ENCODE data around the gene RAB7A. TPM values are rescaled to one million over a fixed set of nuclear protein-coding genes. Genes with fewer than 3 reads are reported as not detected.

RAB7A gene
- total RNA-seq, 1 experiment from 2014 or later = 71.2 TPM

DNA sequence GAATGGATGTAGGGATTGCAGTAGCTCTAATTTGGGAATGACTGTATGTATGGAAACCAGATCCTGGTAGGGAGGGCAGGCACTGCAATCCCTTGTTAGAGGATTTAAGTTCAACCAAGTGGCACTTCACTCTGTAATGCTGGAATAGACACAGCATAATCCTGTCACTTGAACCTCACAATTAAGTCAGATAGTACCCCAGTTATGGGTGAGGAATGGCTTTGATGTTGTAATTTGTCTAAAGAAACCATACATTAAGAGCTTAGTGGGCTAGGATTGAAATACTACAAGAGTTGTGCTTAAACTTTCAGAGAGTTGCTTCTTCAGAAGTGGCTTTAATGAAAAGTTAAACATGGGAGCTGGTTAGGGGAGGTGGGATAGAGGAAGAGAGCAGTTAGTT is 9.3 kb downstream of the RAB7A start:
- no peak overlapping the region for H3K27ac ChIP-seq (ENCODE audit: low read length)
- H3K36me3 ChIP-seq (ENCODE audit: insufficient read depth, low read length) = peaks cover 45% of the 10 kb centered on the region
- H3K9me2 ChIP-seq (replicated peaks; ENCODE audit: insufficient read depth, low read length) = no peaks in the 10 kb centered on the region
- no peak overlapping the region for H2AFZ ChIP-seq (ENCODE audit: low read length)
- H4K20me1 ChIP-seq (ENCODE audit: insufficient read depth, low read depth, low read length) = peaks cover 17% of the 10 kb centered on the region
- no peaks in the 10 kb centered on the region for H3K27me3 ChIP-seq (ENCODE audit: low read length)
- peaks cover 97% of the 10 kb centered on the region for H3K79me2 ChIP-seq (ENCODE audit: low read length)
- H3K9me3 ChIP-seq (ENCODE audit: low read length) = peaks cover 5% of the 10 kb centered on the region; the same call in 1 of the 2 replicates
- no peak overlapping the region for H3K4me3 ChIP-seq (ENCODE audit: low read length)
- H3K4me2 ChIP-seq (ENCODE audit: low read depth, low read length, poor library complexity, severe bottlenecking) = no peak overlapping the region
- no peak for DNase-seq
- peaks cover 20% of the 10 kb centered on the region for H3K4me1 ChIP-seq (ENCODE audit: low read length)
- no peak overlapping the region for H3K9ac ChIP-seq (ENCODE audit: low read length)

GRCh38 chr3:128735884-128736283 is 9.9 kb downstream of the RAB7A start:
- Histone ChIP-seq H3K27ac (ENCODE audit: low read length) (no peak overlapping the region), H3K36me3 (ENCODE audit: insufficient read depth, low read length) (peaks cover 44% of the 10 kb centered on the region), H2AFZ (ENCODE audit: low read length) (no peak overlapping the region), H3K9me2 (replicated peaks; ENCODE audit: insufficient read depth, low read length) (no peaks in the 10 kb centered on the region), H3K79me2 (ENCODE audit: low read length) (peaks cover 96% of the 10 kb centered on the region), H3K4me3 (ENCODE audit: low read length) (no peak overlapping the region), H3K27me3 (ENCODE audit: low read length) (no peaks in the 10 kb centered on the region), H4K20me1 (ENCODE audit: insufficient read depth, low read depth, low read length) (peaks cover 13% of the 10 kb centered on the region), H3K4me1 (ENCODE audit: low read length) (peaks cover 17% of the 10 kb centered on the region), H3K4me2 (ENCODE audit: low read depth, low read length, poor library complexity, severe bottlenecking) (no peak overlapping the region), H3K9ac (ENCODE audit: low read length) (no peak overlapping the region), H3K9me3 (ENCODE audit: low read length) (peaks cover 5% of the 10 kb centered on the region; the same call in 1 of the 2 replicates)
- DNase-seq = no peak

DNA sequence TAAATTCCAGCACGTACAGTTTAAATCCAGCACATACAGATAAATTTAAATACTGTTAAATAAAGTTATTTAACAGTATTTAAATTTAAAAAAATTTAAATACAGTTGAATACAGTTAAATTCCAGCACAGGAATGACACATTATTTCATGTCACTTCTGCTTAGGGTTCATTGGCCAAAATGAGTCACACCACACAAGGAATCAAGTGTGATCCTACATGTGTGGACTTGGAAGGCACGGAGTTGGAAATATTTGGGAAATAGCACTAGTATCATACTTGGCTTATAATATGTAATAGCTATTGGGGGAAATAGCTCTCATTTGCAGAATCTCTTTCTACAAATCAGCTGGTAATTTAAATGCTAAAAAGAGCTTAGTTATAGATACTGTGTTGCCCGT is 10.6 kb downstream of the RAB7A start:
- H3K36me3 ChIP-seq (ENCODE audit: insufficient read depth, low read length) = peaks cover 50% of the 10 kb centered on the region
- DNase-seq = no peak
- H3K27ac ChIP-seq (ENCODE audit: low read length) = no peak overlapping the region
- no peak overlapping the region for H3K4me3 ChIP-seq (ENCODE audit: low read length)
- H3K27me3 ChIP-seq (ENCODE audit: low read length) = no peaks in the 10 kb centered on the region
- H3K79me2 ChIP-seq (ENCODE audit: low read length) = peaks cover 96% of the 10 kb centered on the region
- H3K4me1 ChIP-seq (ENCODE audit: low read length) = peaks cover 16% of the 10 kb centered on the region
- H3K9me2 ChIP-seq (replicated peaks; ENCODE audit: insufficient read depth, low read length) = no peaks in the 10 kb centered on the region
- H2AFZ ChIP-seq (ENCODE audit: low read length) = no peak overlapping the region
- H3K9me3 ChIP-seq (ENCODE audit: low read length) = peaks cover 7% of the 10 kb centered on the region
- H3K9ac ChIP-seq (ENCODE audit: low read length) = no peak overlapping the region
- H3K4me2 ChIP-seq (ENCODE audit: low read depth, low read length, poor library complexity, severe bottlenecking) = no peak overlapping the region
- H4K20me1 ChIP-seq (ENCODE audit: insufficient read depth, low read depth, low read length) = peaks cover 10% of the 10 kb centered on the region

DNA sequence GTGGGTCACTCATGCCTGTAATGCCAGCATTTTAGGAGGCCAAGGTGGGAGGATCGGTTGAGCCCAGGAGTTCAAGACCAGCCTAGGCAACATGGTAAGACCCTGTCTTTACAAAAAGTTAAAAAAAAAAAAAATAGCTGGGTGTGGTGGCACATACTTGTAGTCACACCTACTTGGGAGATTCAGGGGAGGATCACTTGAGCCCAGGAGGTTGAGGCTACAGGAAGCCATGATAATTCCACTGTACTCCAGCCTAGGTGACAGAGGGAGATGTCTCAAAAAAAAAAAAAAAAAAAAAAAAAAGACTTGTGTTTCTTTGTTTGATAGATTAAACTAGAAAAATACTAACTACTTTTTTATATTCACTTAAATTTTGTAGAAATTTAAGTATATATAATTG is 14.6 kb downstream of the RAB7A start:
- no peak overlapping the region for H3K4me3 ChIP-seq (ENCODE audit: low read length)
- no peaks in the 10 kb centered on the region for H3K4me1 ChIP-seq (ENCODE audit: low read length)
- H3K79me2 ChIP-seq (ENCODE audit: low read length) = peaks cover 95% of the 10 kb centered on the region
- H3K9ac ChIP-seq (ENCODE audit: low read length) = no peak overlapping the region
- H3K9me3 ChIP-seq (ENCODE audit: low read length) = peaks cover 18% of the 10 kb centered on the region
- no peaks in the 10 kb centered on the region for H3K27me3 ChIP-seq (ENCODE audit: low read length)
- H3K36me3 ChIP-seq (ENCODE audit: insufficient read depth, low read length) = peaks cover 59% of the 10 kb centered on the region
- H3K27ac ChIP-seq (ENCODE audit: low read length) = no peak overlapping the region
- no peak overlapping the region for H3K4me2 ChIP-seq (ENCODE audit: low read depth, low read length, poor library complexity, severe bottlenecking)
- no peaks in the 10 kb centered on the region for H4K20me1 ChIP-seq (ENCODE audit: insufficient read depth, low read depth, low read length)
- no peaks in the 10 kb centered on the region for H3K9me2 ChIP-seq (replicated peaks; ENCODE audit: insufficient read depth, low read length)
- DNase-seq = no peak
- H2AFZ ChIP-seq (ENCODE audit: low read length) = no peak overlapping the region

- H3K9me2 ChIP-seq (replicated peaks; ENCODE audit: insufficient read depth, low read length) = no peaks in the 10 kb centered on the region
- H3K9ac ChIP-seq (ENCODE audit: low read length) = no peak overlapping the region
- H3K9me3 ChIP-seq (ENCODE audit: low read length) = peaks cover 18% of the 10 kb centered on the region
- no peak for DNase-seq
- peaks cover 96% of the 10 kb centered on the region for H3K79me2 ChIP-seq (ENCODE audit: low read length)
- no peak overlapping the region for H3K4me3 ChIP-seq (ENCODE audit: low read length)
- no peaks in the 10 kb centered on the region for H3K27me3 ChIP-seq (ENCODE audit: low read length)
- H3K4me1 ChIP-seq (ENCODE audit: low read length) = no peaks in the 10 kb centered on the region
- H4K20me1 ChIP-seq (ENCODE audit: insufficient read depth, low read depth, low read length) = no peaks in the 10 kb centered on the region
- peaks cover 49% of the 10 kb centered on the region for H3K36me3 ChIP-seq (ENCODE audit: insufficient read depth, low read length)
- H2AFZ ChIP-seq (ENCODE audit: low read length) = no peak overlapping the region
- no peak overlapping the region for H3K4me2 ChIP-seq (ENCODE audit: low read depth, low read length, poor library complexity, severe bottlenecking)
- H3K27ac ChIP-seq (ENCODE audit: low read length) = no peak overlapping the region
Observed at GRCh38 chr3:128742821-128743594, 17.0 kb downstream of the RAB7A start.

- H3K4me3 ChIP-seq (ENCODE audit: low read length) = no peak overlapping the region
- peaks cover 96% of the 10 kb centered on the region for H3K79me2 ChIP-seq (ENCODE audit: low read length)
- peaks cover 32% of the 10 kb centered on the region for H3K36me3 ChIP-seq (ENCODE audit: insufficient read depth, low read length)
- no peak overlapping the region for H2AFZ ChIP-seq (ENCODE audit: low read length)
- no peak overlapping the region for H3K9ac ChIP-seq (ENCODE audit: low read length)
- H3K9me3 ChIP-seq (ENCODE audit: low read length) = peaks cover 13% of the 10 kb centered on the region
- H3K27me3 ChIP-seq (ENCODE audit: low read length) = no peaks in the 10 kb centered on the region
- DNase-seq = no peak
- H4K20me1 ChIP-seq (ENCODE audit: insufficient read depth, low read depth, low read length) = no peaks in the 10 kb centered on the region
- no peaks in the 10 kb centered on the region for H3K4me1 ChIP-seq (ENCODE audit: low read length)
- H3K4me2 ChIP-seq (ENCODE audit: low read depth, low read length, poor library complexity, severe bottlenecking) = no peak overlapping the region
- no peak overlapping the region for H3K27ac ChIP-seq (ENCODE audit: low read length)
- no peaks in the 10 kb centered on the region for H3K9me2 ChIP-seq (replicated peaks; ENCODE audit: insufficient read depth, low read length)
Observed at GRCh38 chr3:128745742-128746141, 19.8 kb downstream of the RAB7A start.

- no peak for DNase-seq
- Histone ChIP-seq H3K4me2 (ENCODE audit: low read depth, low read length, poor library complexity, severe bottlenecking) (no peak overlapping the region), H3K27me3 (ENCODE audit: low read length) (no peaks in the 10 kb centered on the region), H3K9ac (ENCODE audit: low read length) (no peak overlapping the region), H2AFZ (ENCODE audit: low read length) (no peak overlapping the region), H3K9me2 (replicated peaks; ENCODE audit: insufficient read depth, low read length) (no peaks in the 10 kb centered on the region), H3K9me3 (ENCODE audit: low read length) (peaks cover 9% of the 10 kb centered on the region; the same call in 1 of the 2 replicates), H4K20me1 (ENCODE audit: insufficient read depth, low read depth, low read length) (no peaks in the 10 kb centered on the region), H3K36me3 (ENCODE audit: insufficient read depth, low read length) (peaks cover 22% of the 10 kb centered on the region), H3K79me2 (ENCODE audit: low read length) (peaks cover 98% of the 10 kb centered on the region), H3K27ac (ENCODE audit: low read length) (no peak overlapping the region), H3K4me3 (ENCODE audit: low read length) (no peak overlapping the region), H3K4me1 (ENCODE audit: low read length) (0 out of 2 replicates have a peak, but pooled peaks cover under 1% of the 10 kb centered on the region)
Observed at GRCh38 chr3:128746881-128747280, 20.9 kb downstream of the RAB7A start.

DNA sequence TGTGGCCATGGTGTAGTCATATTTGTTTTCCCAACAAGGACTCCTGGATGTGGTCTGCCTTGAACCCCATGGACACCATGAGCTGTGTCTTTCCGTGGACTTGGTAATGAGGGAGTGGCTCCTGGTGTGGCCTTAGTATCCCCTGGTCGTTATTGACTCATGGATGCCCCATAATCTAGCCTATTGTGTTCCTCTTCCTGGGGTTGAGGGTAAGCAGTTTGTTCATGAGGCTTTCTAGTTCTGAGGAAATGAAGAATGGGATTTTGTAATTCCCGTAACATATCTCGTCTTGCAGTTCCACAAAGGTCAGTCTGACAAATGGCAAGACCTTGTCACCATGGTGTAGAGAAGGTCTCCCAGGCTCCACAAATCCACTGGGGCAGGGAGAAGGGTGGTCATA is 22.6 kb downstream of the RAB7A start:
- no peak overlapping the region for H3K4me2 ChIP-seq (ENCODE audit: low read depth, low read length, poor library complexity, severe bottlenecking)
- peaks cover 15% of the 10 kb centered on the region for H3K4me1 ChIP-seq (ENCODE audit: low read length)
- no peaks in the 10 kb centered on the region for H4K20me1 ChIP-seq (ENCODE audit: insufficient read depth, low read depth, low read length)

More for the DNA sequence above, 22.6 kb downstream of the RAB7A start:
- no peaks in the 10 kb centered on the region for H3K27me3 ChIP-seq (ENCODE audit: low read length)
- H3K9me2 ChIP-seq (replicated peaks; ENCODE audit: insufficient read depth, low read length) = no peaks in the 10 kb centered on the region
- no peak overlapping the region for H3K9ac ChIP-seq (ENCODE audit: low read length)
- H2AFZ ChIP-seq (ENCODE audit: low read length) = no peak overlapping the region
- no peak for DNase-seq
- H3K36me3 ChIP-seq (ENCODE audit: insufficient read depth, low read length) = peaks cover 12% of the 10 kb centered on the region
- peaks cover 3% of the 10 kb centered on the region; the same call in 1 of the 2 replicates for H3K9me3 ChIP-seq (ENCODE audit: low read length)
- peaks cover 98% of the 10 kb centered on the region for H3K79me2 ChIP-seq (ENCODE audit: low read length)
- no peak overlapping the region for H3K4me3 ChIP-seq (ENCODE audit: low read length)
- no peak overlapping the region for H3K27ac ChIP-seq (ENCODE audit: low read length)
